ENCODE measurements around the gene RNF208. TPM values are rescaled to one million over a fixed set of nuclear protein-coding genes. Genes with fewer than 3 reads are reported as not detected.

Gene RNF208
- polyA plus RNA-seq, 1 donor (not counting 4 experiments of a cell fraction or from before 2014, with no cell fraction given): not detected

- no peak overlapping the region for H3K4me3 ChIP-seq (ENCODE audit: control insufficient read depth in 2 of 3, extremely low read depth in 1 of 3, insufficient read depth in 2 of 3, low read depth in 1 of 3, low read length in 3 of 3)
- no peaks in the 10 kb centered on the region for H3K27me3 ChIP-seq (ENCODE audit: control insufficient read depth, extremely low read depth, insufficient read depth, low read length)
- no peaks in the 10 kb centered on the region for H3K9me3 ChIP-seq (ENCODE audit: control insufficient read depth, low read depth, low read length)
- H3K4me2 ChIP-seq (ENCODE audit: control insufficient read depth, extremely low read depth, insufficient read depth, low read depth, low read length): no peak overlapping the region
- no peaks in the 10 kb centered on the region for H3K9me1 ChIP-seq (ENCODE audit: control insufficient read depth, extremely low read depth, insufficient read depth, low read length)
- FAIRE-seq: no peak
- H2AFZ ChIP-seq (ENCODE audit: control insufficient read depth, low read length): no peak overlapping the region
- peaks cover 6% of the 10 kb centered on the region for H4K20me1 ChIP-seq (ENCODE audit: control insufficient read depth, extremely low read depth, insufficient read depth, low read length)
- TF ChIP-seq EZH2 (IDR thresholded peaks at IDR 0.05; ENCODE audit: low read length) (no peak), CTCF (optimal IDR thresholded peaks at IDR 0.05 in 1 of 3, IDR thresholded peaks at IDR 0.05 in 1 of 3, conservative IDR thresholded peaks at IDR 0.05 in 1 of 3; ENCODE audit: extremely low read depth in 1 of 3, insufficient read depth in 2 of 3, low read length in 3 of 3) (no peak)
- no peak overlapping the region for H3K27ac ChIP-seq (ENCODE audit: control insufficient read depth, insufficient read depth, low read length)
- no peak overlapping the region for H3K9ac ChIP-seq (ENCODE audit: control insufficient read depth, extremely low read depth, insufficient read depth, low read length)
- no peaks in the 10 kb centered on the region for H3K4me1 ChIP-seq (ENCODE audit: control insufficient read depth, extremely low read depth, insufficient read depth, low read length)
- H3K79me2 ChIP-seq (ENCODE audit: control insufficient read depth, insufficient read depth, low read length): peaks cover 4% of the 10 kb centered on the region
- H3K36me3 ChIP-seq (ENCODE audit: control insufficient read depth in 2 of 2, extremely low read depth in 1 of 2, insufficient read depth in 2 of 2, low read length in 2 of 2): peaks cover 34% of the 10 kb centered on the region in 2 experiments
- dilution Hi-C loops (cut with MboI; ENCODE audit: extremely low pct_ligation_motif_present, low sequenced_read_pairs): no loop called here
- no peak for DNase-seq (ENCODE audit: low read depth, low spot score)
Observed at GRCh38 chr9:137266585-137267453, 44.8 kb upstream of the RNF208 start.

GRCh38 chr9:137266162-137266527 is 44.1 kb upstream of the RNF208 start:
- Histone ChIP-seq H3K27ac (ENCODE audit: control insufficient read depth, insufficient read depth, low read length) (no peak overlapping the region), H3K9me3 (ENCODE audit: control insufficient read depth, low read depth, low read length) (no peaks in the 10 kb centered on the region), H3K36me3 (ENCODE audit: control insufficient read depth in 2 of 2, extremely low read depth in 1 of 2, insufficient read depth in 2 of 2, low read length in 2 of 2) (peaks cover 32 to 34% of the 10 kb centered on the region in 2 experiments), H3K4me1 (ENCODE audit: control insufficient read depth, extremely low read depth, insufficient read depth, low read length) (no peaks in the 10 kb centered on the region), H2AFZ (ENCODE audit: control insufficient read depth, low read length) (no peak overlapping the region), H3K9me1 (ENCODE audit: control insufficient read depth, extremely low read depth, insufficient read depth, low read length) (no peaks in the 10 kb centered on the region), H3K4me2 (ENCODE audit: control insufficient read depth, extremely low read depth, insufficient read depth, low read depth, low read length) (no peak overlapping the region), H3K9ac (ENCODE audit: control insufficient read depth, extremely low read depth, insufficient read depth, low read length) (no peak overlapping the region), H3K27me3 (ENCODE audit: control insufficient read depth, extremely low read depth, insufficient read depth, low read length) (no peaks in the 10 kb centered on the region), H3K79me2 (ENCODE audit: control insufficient read depth, insufficient read depth, low read length) (peaks cover 4% of the 10 kb centered on the region), H4K20me1 (ENCODE audit: control insufficient read depth, extremely low read depth, insufficient read depth, low read length) (peaks cover 6% of the 10 kb centered on the region), H3K4me3 (ENCODE audit: control insufficient read depth in 2 of 3, extremely low read depth in 1 of 3, insufficient read depth in 2 of 3, low read depth in 1 of 3, low read length in 3 of 3) (no peak overlapping the region)
- no peak for TF ChIP-seq CTCF (optimal IDR thresholded peaks at IDR 0.05 in 1 of 3, IDR thresholded peaks at IDR 0.05 in 1 of 3, conservative IDR thresholded peaks at IDR 0.05 in 1 of 3; ENCODE audit: extremely low read depth in 1 of 3, insufficient read depth in 2 of 3, low read length in 3 of 3)
- TF ChIP-seq EZH2 (IDR thresholded peaks at IDR 0.05; ENCODE audit: low read length): no peak
- FAIRE-seq (no peak), DNase-seq (ENCODE audit: low read depth, low spot score) (no peak)
- dilution Hi-C loops (cut with MboI; ENCODE audit: extremely low pct_ligation_motif_present, low sequenced_read_pairs): no loop called here
